Forelimb muscle (tissue), 1 donor: ENCODE data around the gene CCNF. TPM values are rescaled to one million over a fixed set of nuclear protein-coding genes. Genes with fewer than 3 reads are reported as not detected.

Source experiments
- DNase-seq: peaks from one replicate; pipeline ENCODE4 v3.0.0-alpha.2; 2013; ENCODE audit warnings: low read depth
- polyA plus RNA-seq: library from polyadenylated mRNA; unstranded; fragments of 120-200 nt; gene quantifications from one replicate; pipeline ENCODE4 v1.2.1, GENCODE V29; 2013; ENCODE audit not compliant: insufficient read length

Gene CCNF
- polyA plus RNA-seq, 1 donor = 6.2 TPM

DNA sequence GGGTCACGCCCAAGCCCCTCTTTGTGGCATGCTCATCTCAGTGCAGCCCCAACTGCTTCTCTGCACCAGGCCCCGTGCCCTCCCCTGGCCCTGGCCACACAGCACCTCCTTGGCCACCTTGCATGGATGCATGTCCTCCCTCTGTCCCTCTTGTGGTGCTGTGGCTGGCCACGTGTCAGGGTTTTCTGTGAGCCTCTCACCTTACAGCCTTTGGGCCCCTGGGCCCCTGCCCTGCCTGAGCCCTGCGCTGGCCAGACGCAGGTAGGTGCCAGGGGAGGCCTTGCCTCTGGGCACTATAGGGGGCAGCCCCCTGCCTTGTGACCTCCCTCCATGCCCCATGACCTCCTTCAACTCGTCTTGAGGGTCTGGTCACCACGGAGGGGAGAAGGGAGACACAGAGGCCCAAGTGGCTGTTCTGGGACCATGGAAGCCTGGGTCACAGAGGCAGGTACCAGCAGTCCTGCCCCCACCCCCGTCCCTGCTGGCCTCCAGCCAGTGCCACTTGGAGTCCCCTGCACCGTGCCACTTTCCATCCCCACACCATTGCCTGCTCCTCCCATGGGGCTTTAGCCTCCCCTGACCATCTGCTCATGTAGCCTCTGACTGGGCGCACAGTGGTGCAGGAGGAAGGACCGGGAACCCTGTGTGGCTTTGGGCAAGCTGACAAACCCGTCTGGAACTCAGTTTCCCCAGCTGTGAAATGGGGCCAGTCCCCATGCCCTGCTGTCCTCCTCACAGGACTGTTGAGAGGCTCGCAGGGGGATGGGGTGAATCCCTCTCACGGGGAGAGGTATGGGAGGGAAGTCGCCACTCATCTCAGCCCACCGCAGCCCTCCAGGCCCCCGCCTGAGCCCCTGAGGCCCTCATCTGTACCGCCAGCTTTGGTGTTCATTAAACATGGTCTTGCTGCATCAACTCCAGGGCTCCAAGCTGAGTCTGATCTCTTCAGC lies 73.0 kb downstream of the CCNF start:
- DNase-seq = no peak

DNA sequence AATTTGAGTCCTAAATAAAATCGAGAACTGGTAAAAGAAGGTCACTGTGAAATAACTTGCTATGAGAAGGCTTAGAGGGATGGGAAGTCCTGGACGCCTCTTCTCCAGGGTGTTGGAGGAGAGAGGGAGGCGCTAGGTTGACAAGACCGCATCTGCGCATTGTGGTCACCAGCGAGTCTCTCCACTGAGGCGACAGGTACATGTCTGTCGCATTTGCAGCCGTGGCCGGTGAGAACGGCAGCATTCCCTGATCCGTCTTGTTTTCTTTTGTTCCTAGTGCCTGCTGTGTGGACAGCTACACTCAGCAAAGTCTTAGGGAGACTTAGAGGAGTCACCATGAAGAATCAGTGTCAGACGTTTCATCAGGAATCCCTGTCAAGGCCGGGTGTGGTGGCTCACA lies 76.4 kb downstream of the CCNF start:
- DNase-seq = no peak

DNA sequence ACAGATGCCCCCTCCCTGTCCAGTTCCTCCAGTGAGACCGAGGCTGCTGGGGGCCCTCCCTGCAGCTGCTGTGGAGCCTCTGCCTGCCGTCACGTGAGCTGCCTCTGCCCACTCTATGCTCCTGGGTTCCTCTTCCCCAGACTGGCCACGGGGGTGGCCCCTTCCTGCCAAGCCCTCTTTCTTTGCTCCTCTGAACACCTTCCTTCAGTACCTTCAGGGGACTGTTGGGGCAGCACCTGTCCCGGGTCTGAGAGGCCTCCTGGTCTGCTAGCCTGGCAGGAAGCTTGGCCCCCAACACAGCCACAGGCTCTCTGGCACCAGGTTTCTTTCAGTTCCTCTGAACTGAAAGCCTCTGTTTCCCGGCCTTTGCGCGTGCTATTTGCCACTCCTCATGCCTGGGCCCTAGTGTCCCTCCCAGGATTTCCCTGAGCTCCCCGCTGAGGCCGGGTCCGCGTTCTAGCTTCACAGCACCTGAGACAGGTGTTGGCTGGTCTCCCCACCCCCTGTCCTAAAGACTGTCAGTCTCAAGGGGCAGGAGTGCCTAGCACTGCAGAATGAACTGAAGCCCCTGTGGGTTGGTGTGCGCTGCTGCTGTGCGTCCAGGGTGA lies 77.9 kb downstream of the CCNF start:
- DNase-seq = no peak

DNA sequence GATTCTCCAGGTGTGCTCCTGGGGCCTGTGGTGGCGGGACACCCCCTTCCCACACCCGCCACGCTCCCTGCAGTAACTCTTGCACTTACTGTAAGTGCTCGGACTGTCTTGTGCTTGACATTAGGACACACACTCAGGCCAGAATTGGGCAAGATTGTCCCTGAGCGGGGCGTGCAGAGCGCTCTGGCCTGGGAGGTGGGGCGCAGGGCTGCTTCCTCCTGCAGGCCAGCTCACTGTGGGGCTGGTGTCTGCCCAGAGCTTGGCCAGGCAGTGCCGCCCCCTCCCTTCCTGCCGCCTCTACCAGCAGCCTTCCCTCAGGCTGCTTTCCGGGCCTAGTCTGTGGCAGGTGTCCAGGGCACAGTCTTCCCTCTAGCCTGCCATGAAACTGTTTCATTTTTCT lies 78.4 kb downstream of the CCNF start:
- no peak for DNase-seq

Other genes starting within 250 kb of the CCNF start
- 2.3 TPM for gene CASKIN1, start 232.8 kb upstream of the CCNF start, polyA plus RNA-seq
- 29.2 TPM for gene MLST8, start 224.0 kb upstream of the CCNF start, polyA plus RNA-seq
- gene BRICD5, start 218.6 kb upstream of the CCNF start, polyA plus RNA-seq = 6.2 TPM
- gene PGP, start 214.6 kb upstream of the CCNF start, polyA plus RNA-seq = 15.4 TPM
- 14.3 TPM for gene E4F1, start 205.9 kb upstream of the CCNF start, polyA plus RNA-seq
- 1.1 TPM for gene DNASE1L2, start 193.0 kb upstream of the CCNF start, polyA plus RNA-seq
- 56.3 TPM for gene ECI1, start 177.9 kb upstream of the CCNF start, polyA plus RNA-seq
- 160 TPM for gene RNPS1, start 161.3 kb upstream of the CCNF start, polyA plus RNA-seq
- 14.5 TPM for gene ABCA3, start 88.7 kb upstream of the CCNF start, polyA plus RNA-seq
- gene TEDC2, start 30.7 kb downstream of the CCNF start, polyA plus RNA-seq = 4.4 TPM
- gene NTN3, start 41.9 kb downstream of the CCNF start, polyA plus RNA-seq = 3.6 TPM
- gene TBC1D24, start 45.7 kb downstream of the CCNF start, polyA plus RNA-seq = 25.1 TPM
- 112 TPM for gene ATP6V0C, start 84.5 kb downstream of the CCNF start, polyA plus RNA-seq
- 9.7 TPM for gene AMDHD2, start 90.9 kb downstream of the CCNF start, polyA plus RNA-seq
- gene CEMP1, start 102.0 kb downstream of the CCNF start, polyA plus RNA-seq = 2.0 TPM
- 30.2 TPM for gene PDPK1, start 108.6 kb downstream of the CCNF start, polyA plus RNA-seq